SK-N-MC (cell line): Measurements from ENCODE around the gene SART3.

Experiments used
- EZH2 ChIP-seq: fragments of 200-600 bp; sonication (generic); IDR thresholded peaks from one replicate; pipeline ENCODE4 v1.6.1; 2017; ENCODE audit warnings: antibody characterized with exemption
- POLR2AphosphoS5 ChIP-seq: IDR thresholded peaks from 2 replicates; pipeline ENCODE4 v1.6.1; 2012; ENCODE audit warnings: mild to moderate bottlenecking, low read depth, low read length, borderline replicate concordance

GRCh38 chr12:108592033-108592909 is 31.3 kb upstream of the SART3 start:
- TF ChIP-seq EZH2, result no peak
- no peak for TF ChIP-seq POLR2AphosphoS5
